Stimulated activated CD8-positive, alpha-beta memory T cell treated with anti-CD3 and anti-CD28 coated beads, Interleukin-7, amount 100 ng/mL, for 4 hours (primary cell): ENCODE measurements around the gene ANKRD13D.
A peak's percentile ranks its signal among the peaks of the same experiment; 100 is the strongest.

ENCODE experiments used
- DNase-seq, 2 donors: peaks; one replicate each; pipeline ENCODE4 v3.0.0-alpha.2; 2020; ENCODE audit warnings: low read depth in 2 of 2

The ANKRD13D gene

DNA sequence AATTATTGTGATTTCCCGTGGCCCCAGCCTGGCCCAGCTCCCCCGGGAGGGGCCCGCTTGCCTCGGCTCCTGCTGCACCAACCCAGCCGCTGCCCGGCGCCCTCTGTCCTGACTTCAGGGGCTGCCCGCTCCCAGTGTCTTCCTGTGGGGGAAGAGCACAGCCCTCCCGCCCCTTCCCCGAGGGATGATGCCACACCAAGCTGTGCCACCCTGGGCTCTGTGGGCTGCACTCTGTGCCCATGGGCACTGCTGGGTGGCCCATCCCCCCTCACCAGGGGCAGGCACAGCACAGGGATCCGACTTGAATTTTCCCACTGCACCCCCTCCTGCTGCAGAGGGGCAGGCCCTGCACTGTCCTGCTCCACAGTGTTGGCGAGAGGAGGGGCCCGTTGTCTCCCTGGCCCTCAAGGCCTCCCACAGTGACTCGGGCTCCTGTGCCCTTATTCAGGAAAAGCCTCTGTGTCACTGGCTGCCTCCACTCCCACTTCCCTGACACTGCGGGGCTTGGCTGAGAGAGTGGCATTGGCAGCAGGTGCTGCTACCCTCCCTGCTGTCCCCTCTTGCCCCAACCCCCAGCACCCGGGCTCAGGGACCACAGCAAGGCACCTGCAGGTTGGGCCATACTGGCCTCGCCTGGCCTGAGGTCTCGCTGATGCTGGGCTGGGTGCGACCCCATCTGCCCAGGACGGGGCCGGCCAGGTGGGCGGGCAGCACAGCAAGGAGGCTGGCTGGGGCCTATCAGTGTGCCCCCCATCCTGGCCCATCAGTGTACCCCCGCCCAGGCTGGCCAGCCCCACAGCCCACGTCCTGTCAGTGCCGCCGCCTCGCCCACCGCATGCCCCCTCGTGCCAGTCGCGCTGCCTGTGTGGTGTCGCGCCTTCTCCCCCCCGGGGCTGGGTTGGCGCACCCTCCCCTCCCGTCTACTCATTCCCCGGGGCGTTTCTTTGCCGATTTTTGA lies 3.3 kb upstream of the ANKRD13D start:
- peak in 1 of 2 donors; percentile 50 for DNase-seq

DNA sequence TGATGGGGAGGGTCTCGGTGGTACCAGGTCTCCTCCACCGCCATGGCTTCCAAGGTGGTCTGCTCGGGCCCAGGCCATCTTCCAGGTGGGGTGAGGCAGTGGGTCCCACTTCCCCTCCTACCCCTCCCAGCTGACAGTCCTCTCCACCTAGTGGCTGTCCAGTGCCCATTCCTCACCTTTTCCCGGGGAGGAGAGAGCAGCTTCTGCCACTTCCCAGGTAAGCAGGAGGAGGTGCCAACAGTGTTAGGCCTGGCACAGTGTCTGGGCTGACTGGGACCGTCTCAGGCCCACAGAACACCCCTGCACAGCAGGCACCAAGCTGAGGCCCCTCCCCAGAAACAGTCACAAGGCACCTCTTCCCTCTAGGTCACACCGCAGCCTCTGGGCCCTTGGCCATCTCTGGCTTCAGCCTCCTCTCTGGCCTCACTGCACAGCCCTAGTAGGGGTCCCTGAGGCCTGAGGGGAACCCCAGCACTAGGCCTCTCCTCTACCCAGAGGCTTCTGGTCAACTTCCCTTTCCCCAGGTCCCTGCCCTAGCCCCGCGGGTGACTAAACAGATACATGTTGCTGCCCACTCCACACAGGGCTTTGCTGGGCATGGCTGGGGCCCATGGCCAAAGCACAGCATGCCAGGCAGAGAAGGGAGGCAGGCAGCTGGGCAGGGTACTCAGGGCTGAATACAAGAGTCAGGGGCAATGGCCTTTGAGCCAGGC lies 2.3 kb upstream of the ANKRD13D start:
- DNase-seq: no peak

DNA sequence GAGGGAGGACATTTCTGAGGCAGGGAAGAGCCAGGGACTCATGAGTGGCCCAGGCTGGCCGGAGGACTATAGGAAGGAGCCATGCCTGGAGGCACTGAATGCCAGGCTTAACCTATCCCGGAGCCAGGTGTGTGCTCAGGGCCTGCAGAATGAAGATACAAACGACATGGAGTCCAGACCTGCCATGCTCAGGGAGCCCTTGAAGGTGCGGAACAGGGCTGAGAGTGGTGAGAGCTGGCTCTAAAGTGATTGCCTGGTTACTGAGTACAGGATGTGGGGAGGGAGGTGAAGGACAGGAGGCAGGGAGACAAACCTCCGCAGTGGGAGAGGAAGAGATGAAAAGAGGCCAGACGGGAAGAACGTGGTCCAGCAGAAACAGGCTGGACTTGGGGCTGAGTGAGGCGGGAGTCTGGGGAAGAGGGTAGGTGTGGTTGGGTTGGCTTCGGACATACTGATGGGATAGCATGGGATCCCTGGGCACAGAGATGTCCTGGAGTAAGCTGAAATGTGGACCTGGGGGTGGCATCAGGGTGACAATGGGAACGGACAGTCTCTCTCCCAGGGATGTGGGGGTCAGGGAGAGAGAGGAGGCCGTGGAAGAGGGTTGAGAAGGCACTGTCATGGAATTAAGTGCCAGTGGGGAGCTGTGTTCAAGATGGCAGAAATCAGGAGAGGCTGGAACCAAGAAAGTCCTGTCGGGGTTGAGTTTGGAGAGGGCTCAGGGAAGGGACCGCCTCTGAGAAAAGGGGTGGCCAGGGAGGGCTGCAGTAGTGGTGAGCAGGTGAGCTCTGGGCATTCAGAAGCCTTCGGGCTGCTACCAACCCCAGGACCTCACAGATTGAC lies 1.5 kb upstream of the ANKRD13D start:
- no peak for DNase-seq

DNA sequence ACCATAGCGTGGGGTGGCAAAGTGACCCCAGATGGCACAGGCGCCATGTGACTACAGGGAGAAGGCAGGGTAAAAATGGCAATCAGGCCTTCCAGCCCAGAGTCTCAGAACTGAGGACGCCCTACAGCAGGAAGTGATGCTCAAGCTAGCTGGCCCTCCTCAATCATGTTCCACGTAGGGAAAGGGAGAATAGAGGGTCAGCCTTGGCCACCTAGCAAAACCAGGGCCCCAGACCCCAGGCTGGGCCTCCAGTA lies 978 bp upstream of the ANKRD13D start:
- DNase-seq: no peak

DNA sequence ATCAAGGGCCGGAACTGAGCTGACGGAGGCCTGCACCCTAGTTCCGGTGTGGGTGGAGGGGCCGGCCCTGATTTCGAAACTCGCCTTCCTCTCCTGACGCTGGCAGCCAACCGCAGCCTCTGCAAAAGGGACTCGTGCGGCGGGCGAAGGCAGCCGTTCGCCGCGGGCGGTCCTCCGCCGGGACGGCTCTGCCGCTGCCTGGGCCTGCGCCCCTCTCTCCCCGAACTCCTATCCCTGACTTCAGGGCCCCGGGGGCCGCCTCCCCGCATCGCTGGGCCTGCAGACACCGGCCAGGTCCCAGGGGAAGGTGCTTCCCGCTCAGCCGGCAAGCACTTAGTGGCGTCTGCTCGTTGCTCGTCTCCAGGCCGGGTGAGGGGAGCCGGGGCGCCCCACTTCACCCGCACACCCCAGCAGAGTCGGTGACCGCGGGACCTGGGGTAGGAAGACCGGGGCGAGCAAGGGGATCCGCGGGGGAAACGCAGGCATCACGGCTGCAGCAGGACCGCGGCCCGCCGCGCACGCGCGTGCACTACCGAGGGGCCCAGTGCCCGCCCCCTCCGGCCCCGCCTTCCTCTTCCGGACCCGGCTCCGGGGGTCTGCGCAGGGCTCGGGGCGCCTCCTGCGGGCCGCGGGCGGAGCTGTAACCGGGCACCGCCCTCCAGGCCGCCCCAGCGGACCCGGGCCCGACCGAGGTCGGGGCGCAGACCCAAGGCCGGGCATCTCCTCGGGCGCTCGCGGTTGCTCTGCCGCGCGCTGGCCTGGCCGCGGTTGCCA lies 464 bp upstream of the ANKRD13D start:
- DNase-seq: peak; percentile 72 to 89

DNA sequence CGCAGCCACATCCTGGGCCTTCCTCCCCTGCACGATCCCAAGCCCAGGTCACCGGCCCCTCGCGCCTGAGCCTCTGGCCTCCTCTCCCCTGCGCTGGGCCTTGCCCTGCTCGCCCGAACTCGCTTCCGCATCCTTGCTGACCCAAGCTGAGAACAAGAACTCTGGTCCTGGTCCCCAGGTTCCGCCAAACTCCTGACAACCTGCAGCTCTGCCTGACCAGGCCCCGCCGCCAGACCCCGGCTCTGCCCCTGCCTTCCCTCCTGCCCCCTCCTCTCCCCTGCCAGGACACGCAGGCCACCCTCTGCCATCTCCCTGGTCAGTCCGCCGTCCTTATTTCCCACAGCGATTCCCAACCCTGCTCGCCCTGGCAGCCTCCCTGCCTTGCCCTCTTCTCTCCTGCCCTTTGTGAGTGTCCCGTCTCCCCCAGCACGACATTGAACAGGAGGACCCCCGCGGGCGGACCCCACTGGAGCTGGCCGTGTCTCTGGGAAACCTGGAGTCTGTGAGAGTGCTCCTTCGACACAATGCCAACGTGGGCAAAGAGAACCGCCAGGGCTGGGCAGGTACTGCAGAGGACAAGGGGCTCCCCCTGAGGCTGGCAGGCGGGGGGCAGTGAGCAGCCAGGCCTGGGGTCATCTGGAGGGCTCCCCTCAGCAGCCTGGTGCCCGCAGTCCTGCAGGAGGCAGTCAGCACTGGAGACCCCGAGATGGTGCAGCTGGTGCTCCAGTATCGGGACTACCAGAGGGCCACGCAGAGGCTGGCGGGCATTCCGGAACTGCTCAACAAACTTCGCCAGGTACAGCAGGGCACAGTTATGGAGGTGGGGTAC lies 762 bp downstream of the ANKRD13D start:
- DNase-seq: no peak

DNA sequence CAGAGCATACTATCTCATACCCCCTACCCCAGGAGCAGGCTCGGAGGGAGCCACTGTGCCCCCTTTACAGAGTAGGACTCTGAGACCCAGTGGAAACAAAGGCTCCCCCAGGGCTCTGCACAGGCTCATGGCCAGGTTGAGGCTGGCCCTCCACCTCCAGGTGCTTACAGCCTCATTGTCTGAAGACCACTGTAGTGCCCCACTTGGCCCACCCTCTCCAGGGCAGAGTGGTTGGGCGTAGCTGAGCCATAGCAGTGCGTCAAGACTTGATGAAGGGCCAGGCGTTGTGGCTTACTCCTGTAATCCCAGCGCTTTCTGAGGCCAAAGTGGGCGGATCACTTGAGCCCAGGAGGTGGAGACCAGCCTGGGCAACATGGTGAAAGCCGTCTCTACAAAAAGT lies 1.7 kb downstream of the ANKRD13D start:
- no peak for DNase-seq

DNA sequence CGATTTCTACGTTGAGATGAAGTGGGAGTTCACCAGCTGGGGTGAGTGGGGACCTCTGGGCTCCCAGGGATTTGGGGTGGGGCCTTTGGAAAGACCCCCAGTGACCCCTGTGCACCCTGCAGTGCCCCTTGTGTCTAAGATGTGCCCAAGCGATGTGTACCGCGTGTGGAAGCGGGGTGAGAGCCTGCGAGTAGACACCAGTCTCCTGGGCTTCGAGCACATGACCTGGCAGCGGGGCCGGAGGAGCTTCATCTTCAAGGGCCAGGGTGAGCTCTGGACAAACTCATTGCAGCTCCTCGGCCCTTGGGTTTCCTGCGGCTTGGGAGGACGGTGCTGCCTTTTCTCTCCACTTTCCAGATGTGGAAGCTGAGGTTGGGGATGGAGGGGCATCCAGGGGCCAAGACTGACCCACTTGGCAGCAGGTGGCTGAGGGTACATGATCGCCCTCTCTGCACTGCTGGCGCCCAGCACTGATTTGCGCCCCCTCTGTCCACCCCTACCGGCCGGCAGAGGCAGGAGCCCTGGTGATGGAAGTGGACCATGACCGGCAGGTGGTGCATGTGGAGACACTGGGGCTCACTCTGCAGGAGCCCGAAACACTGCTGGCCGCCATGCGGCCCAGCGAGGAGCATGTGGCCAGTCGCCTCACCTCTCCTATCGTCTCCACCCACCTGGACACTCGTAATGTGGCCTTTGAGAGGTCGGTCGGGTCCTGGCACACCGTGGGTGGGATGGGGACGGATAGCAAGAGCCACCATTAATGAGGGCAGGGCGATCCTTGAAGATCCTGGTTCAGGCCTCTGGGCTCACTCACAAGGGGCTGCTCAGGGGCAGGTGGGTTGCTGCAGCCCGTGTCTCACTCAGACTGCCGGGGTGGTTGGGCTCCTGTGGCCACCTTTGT lies 2.6 kb downstream of the ANKRD13D start:
- DNase-seq: no peak

DNA sequence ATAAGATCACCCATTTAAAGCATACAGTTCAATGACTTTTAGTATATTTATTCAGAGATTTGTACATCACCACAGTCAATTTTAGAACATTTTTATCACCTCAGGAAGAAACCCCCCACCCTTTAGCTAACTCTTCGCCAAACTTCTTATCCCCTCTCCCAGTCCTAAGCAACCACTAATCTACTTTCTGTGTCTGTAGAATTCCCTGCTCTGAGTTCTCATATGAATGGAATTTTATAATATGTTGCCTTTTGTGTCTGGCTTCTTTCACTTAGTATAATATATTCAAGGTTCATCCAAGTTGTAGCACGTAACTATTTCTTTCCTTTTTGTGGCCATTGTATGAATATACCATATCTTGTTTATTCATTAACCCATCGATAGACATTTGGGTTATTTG lies 3.6 kb downstream of the ANKRD13D start:
- DNase-seq: no peak

DNA sequence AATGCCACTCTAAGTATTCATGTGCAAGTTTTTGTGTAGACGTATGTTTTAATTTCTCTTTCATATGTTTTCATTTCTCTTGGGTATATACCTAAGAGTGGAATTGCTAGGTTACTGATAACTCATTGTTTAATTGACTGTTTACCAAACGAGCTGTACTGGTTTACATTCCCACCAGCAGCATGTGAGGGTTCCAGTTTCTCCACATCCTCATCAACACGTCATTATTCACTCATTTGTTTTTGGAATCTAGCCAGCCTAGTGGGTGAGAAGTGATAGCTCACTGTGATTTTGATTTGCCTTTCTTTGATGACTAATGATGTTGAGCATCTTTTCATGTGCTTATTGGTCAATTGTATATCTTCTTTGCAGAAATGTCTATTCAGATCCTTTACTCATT lies 4.0 kb downstream of the ANKRD13D start:
- no peak for DNase-seq

DNA sequence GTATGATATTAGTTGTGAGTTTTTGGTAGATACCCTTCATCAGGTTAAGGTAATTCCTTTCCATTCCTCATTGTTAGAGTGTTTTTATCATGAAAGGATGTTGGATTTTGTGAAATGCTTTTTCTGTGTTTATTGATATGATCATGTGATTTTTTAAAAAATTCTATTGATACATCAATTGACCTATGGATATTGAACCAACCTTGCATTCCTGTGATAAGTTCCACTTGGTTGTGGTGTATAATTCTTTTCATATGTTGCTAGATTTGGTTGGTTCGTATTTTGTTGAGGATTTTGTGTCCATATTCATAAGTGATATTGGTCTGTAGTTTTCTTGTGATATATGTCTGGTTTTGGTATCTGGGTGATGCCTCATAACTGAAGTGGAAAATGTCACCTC lies 6.7 kb downstream of the ANKRD13D start:
- no peak for DNase-seq

DNA sequence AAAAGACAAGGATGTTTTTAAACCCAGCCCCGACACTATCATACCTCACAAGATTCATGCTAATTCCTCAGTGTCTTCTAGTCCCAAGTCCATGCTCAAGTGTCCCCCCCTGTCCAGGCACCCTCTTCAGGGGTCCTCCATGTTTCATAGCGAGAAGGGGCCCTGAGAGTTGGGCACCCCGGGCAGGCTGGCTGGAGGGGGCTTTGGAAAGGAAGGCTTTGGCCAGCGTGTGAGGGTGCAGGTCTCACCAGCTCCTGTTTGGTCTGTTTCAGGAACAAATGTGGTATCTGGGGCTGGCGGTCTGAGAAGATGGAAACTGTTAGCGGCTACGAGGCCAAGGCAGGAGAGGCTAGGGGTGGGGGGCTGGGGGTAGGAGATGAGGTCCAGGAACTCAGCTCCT lies 9.7 kb downstream of the ANKRD13D start:
- no peak for DNase-seq

DNA sequence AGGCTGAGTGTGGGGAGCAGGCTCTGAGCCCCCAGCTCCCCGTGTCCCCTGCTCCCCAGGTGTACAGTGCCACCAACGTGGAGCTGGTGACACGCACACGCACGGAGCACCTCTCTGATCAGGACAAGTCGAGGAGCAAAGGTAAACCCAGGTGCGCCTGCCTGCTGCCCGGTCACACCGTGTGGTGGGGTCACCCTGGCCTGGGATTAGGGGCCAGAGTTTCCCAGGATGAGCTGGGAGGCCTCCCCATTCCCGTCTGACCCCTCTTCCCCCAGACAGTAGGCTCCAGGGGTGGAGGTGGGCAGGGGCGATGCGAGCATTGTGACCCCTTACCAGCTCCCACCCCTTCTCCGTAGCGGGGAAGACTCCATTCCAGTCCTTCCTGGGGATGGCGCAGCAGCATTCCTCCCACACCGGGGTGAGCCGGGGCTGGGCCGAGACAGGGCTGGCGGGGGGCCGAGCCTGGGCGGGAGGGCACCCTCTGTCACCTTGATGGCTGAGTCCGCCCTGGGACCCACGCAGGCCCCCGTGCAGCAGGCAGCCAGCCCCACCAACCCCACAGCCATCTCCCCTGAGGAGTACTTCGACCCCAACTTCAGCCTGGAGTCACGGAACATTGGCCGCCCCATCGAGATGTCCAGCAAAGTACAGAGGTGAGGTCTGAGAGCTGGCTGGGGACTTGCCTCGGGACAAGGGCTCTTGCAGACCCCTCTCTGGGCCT lies 10.5 kb downstream of the ANKRD13D start:
- no peak for DNase-seq

DNA sequence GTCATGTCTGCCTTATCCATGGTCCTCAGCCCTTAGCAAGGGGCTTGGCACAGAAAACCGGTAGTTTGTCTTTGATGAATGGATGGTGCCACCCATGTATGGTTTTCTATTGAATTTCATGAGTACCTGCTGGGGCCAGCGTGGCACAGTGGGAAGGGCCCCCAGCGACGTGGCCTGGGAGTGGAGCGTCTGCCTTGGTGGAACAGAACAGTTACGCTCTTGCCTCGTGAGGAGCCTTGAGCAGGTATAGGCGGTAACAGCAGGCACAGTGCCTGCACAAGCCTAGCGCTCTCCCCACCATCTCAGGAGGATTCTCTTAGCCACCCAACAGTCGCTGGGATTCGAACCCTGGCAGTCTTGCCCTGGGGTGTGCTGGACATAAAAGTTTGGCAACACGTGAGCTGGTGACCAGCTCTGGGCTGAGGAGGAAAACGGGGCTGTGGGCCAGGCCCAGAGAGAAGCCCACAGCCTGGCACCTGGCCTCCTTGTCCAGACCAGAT lies 11.2 kb downstream of the ANKRD13D start:
- DNase-seq: no peak

DNA sequence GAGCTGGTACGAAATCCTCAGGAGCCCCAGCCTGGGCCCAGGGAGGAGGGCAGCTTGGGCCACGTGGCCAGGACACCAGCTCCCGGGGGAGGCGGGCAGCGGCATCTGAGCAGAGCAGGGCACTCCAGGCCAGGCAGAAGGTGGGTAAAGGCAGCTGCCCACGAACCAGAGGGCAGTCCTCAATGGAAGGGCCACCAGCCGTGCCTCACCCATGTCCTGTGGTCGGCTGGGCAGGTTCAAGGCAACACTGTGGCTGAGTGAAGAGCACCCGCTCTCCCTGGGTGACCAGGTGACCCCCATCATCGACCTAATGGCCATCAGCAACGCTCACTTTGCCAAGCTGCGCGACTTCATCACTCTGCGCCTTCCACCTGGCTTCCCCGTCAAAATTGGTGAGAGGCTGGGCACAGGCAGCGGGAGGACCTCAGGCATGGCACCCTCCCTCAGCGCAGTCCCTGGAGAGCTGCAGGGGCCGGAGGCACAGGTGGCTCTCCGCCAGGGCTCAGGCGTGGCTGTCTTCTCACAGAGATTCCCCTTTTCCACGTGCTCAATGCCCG lies 11.7 kb downstream of the ANKRD13D start:
- DNase-seq: no peak

DNA sequence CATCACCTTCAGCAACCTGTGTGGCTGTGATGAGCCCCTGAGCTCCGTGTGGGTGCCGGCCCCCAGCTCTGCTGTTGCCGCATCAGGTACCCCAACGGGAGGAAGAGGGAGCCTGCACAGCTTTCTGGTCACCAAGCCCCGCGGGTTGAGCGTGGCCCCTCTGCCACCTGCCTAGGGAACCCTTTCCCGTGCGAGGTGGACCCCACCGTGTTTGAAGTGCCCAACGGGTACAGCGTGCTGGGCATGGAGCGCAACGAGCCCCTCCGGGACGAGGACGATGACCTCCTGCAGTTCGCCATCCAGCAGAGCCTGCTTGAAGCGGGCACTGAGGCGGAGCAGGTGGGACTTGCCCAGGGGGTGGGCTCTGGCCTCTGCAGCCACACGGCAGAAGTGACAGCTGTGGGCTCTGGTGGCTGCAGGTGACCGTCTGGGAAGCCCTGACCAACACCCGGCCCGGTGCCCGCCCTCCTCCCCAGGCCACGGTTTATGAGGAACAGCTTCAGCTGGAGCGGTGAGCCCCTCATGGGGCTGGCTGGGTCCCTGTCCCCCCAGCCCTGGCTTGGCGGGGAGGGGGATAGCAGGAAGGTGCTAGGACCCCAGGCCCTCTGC lies 12.3 kb downstream of the ANKRD13D start:
- no peak for DNase-seq

DNA sequence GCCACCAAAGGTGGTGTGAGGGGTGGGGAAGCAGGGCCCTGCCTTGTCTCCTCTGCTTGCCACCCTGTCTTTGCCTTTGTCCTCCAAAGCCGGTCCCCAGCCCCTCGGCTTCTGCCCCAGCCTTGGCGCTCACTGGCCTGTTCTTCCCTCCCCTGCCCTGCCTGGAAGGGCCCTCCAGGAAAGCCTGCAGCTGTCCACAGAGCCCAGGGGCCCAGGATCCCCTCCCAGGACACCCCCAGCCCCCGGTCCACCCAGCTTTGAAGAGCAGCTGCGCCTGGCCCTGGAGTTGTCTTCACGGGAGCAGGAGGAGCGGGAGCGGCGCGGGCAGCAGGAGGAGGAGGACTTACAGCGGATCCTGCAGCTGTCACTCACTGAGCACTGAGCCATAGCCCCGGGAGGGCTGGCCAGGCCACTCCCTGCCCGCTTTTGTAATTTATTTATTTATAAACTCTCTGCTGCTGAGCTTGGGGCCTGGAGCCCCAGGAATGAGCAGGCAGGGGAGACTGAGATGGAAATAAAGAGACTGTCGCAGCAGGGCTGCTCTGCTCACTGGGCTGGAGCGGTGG lies 12.9 kb downstream of the ANKRD13D start:
- no peak for DNase-seq
